CD4-positive, CD25-positive, alpha-beta regulatory T cell (primary cell): ENCODE data around the gene AGBL4. TPM values are rescaled to one million over a fixed set of nuclear protein-coding genes. Genes with fewer than 3 reads are reported as not detected.
A peak's percentile ranks its signal among the peaks of the same experiment; 100 is the strongest.

Experiments used
- ATAC-seq, 2 donors: fragments of 150-1000 bp; cut with Tn5 transposase; one replicate each; pipeline ENCODE4 v1.10.0; 2021; ENCODE audit warnings: low read depth in 2 of 2, moderate number of reproducible peaks in 2 of 2, moderate library complexity in 1 of 2
- DNase-seq, 3 donors: peaks; one replicate each; pipeline versions ENCODE4 v3.0.0 to v3.0.0-alpha.2; 2012 to 2022; ENCODE audit warnings: mixed read lengths in 1 of 3
- H3K27ac ChIP-seq: one replicate; pipeline ENCODE4 v1.7.0; 2013; ENCODE audit warnings: mild to moderate bottlenecking, low read length; ENCODE audit not compliant: insufficient read depth, poor library complexity, severe bottlenecking
- H3K27me3 ChIP-seq: one replicate; pipeline ENCODE4 v1.7.0; 2013; ENCODE audit warnings: low read length; ENCODE audit not compliant: control insufficient read depth, insufficient read depth
- H3K36me3 ChIP-seq: one replicate; pipeline ENCODE4 v1.7.0; 2013; ENCODE audit warnings: mild to moderate bottlenecking, low read length, moderate library complexity; ENCODE audit not compliant: control insufficient read depth, insufficient read depth
- H3K4me1 ChIP-seq: 2 replicates; pipeline ENCODE4 v1.7.0; 2013; ENCODE audit warnings: mild to moderate bottlenecking, low read length; ENCODE audit not compliant: insufficient read depth, control insufficient read depth, poor library complexity, severe bottlenecking
- H3K4me3 ChIP-seq: one replicate; pipeline ENCODE4 v1.7.0; 2013; ENCODE audit warnings: low read depth, mild to moderate bottlenecking, low read length, moderate library complexity
- H3K9me3 ChIP-seq, 2 experiments: 1 replicate in 1 of 2; 2 replicates in 1 of 2; pipeline ENCODE4 v1.7.0; 2013; ENCODE audit warnings: low read length in 2 of 2, mild to moderate bottlenecking in 1 of 2, moderate library complexity in 1 of 2; ENCODE audit not compliant: control insufficient read depth in 2 of 2
- H3K27ac Mint-ChIP-seq, 3 donors: one replicate each; pipeline ENCODE4 v1.8.0; 2020 to 2022; ENCODE audit warnings: mild to moderate bottlenecking in 3 of 3, mixed read lengths in 3 of 3, moderate library complexity in 2 of 3
- H3K27me3 Mint-ChIP-seq: one replicate; pipeline ENCODE4 v1.8.0; 2022; ENCODE audit warnings: mild to moderate bottlenecking, mixed read lengths
- H3K36me3 Mint-ChIP-seq: one replicate; pipeline ENCODE4 v1.8.0; 2020; ENCODE audit warnings: mixed read lengths
- H3K4me1 Mint-ChIP-seq, 4 donors: one replicate each; pipeline ENCODE4 v1.8.0; 2020 to 2022; ENCODE audit warnings: mixed read lengths in 4 of 4, mild to moderate bottlenecking in 1 of 4
- H3K4me3 Mint-ChIP-seq, 4 donors: one replicate each; pipeline ENCODE4 v1.8.0; 2020 to 2022; ENCODE audit warnings: mild to moderate bottlenecking in 4 of 4, mixed read lengths in 4 of 4, moderate library complexity in 3 of 4
- H3K9me3 Mint-ChIP-seq, 7 donors: one replicate each; pipeline ENCODE4 v1.8.0; 2020 to 2022; ENCODE audit warnings: mixed read lengths in 7 of 7, mild to moderate bottlenecking in 3 of 7, moderate library complexity in 2 of 7
- polyA plus RNA-seq, 4 donors: library from polyadenylated mRNA; unstranded; fragments of 300-500 nt; fragmentation: Illumina TruSeq; gene quantifications; one replicate each; pipeline ENCODE4 v1.2.3, GENCODE V29; 2021
- total RNA-seq: library from RNA; stranded (reverse); gene quantifications from one replicate; pipeline ENCODE4 v1.2.3, GENCODE V29; 2022

AGBL4 gene
- total and polyA plus RNA-seq, 5 donors from 2014 or later, result 0.47 TPM; not detected in 4

GRCh38 chr1:49204720-49205119 lies 819.0 kb downstream of the AGBL4 start:
- Mint-ChIP-seq H3K27ac (no peak overlapping the region), H3K9me3 (peaks cover 4 to 15% (median 7%) of the 10 kb centered on the region in 7 donors), H3K36me3 (no peaks in the 10 kb centered on the region), H3K4me3 (no peak overlapping the region), H3K4me1 (no peaks in the 10 kb centered on the region), H3K27me3 (no peaks in the 10 kb centered on the region)
- no peaks in the 10 kb centered on the region for H3K4me1 ChIP-seq
- no peak for DNase-seq
- H3K36me3 ChIP-seq, result no peaks in the 10 kb centered on the region
- H3K27me3 ChIP-seq, result no peaks in the 10 kb centered on the region
- H3K9me3 ChIP-seq, result no peaks in the 10 kb centered on the region
- H3K4me3 ChIP-seq, result no peak overlapping the region
- no peak for ATAC-seq
- H3K27ac ChIP-seq, result no peak overlapping the region

GRCh38 chr1:49200738-49201137 lies 823.0 kb downstream of the AGBL4 start:
- Mint-ChIP-seq H3K36me3 (no peaks in the 10 kb centered on the region), H3K9me3 (peaks cover 6 to 28% (median 11%) of the 10 kb centered on the region in 7 donors), H3K27ac (no peak overlapping the region), H3K4me1 (no peaks in the 10 kb centered on the region), H3K4me3 (no peak overlapping the region), H3K27me3 (no peaks in the 10 kb centered on the region)
- DNase-seq (no peak), ATAC-seq (no peak)
- Histone ChIP-seq H3K9me3 (no peaks in the 10 kb centered on the region), H3K27ac (no peak overlapping the region), H3K36me3 (no peaks in the 10 kb centered on the region), H3K4me3 (no peak overlapping the region), H3K4me1 (no peaks in the 10 kb centered on the region), H3K27me3 (no peaks in the 10 kb centered on the region)

GRCh38 chr1:49199564-49199963 lies 824.2 kb downstream of the AGBL4 start:
- DNase-seq (no peak), ATAC-seq (no peak)
- Histone ChIP-seq H3K36me3 (no peaks in the 10 kb centered on the region), H3K9me3 (no peaks in the 10 kb centered on the region), H3K4me1 (no peaks in the 10 kb centered on the region), H3K27me3 (no peaks in the 10 kb centered on the region), H3K27ac (no peak overlapping the region), H3K4me3 (no peak overlapping the region)
- peaks cover 4% of the 10 kb centered on the region for H3K27me3 Mint-ChIP-seq
- peaks cover 10 to 36% (median 15%) of the 10 kb centered on the region in 7 donors for H3K9me3 Mint-ChIP-seq
- H3K4me3 Mint-ChIP-seq, result no peak overlapping the region
- H3K27ac Mint-ChIP-seq, result peak overlapping the region in 1 of 3 donors; percentile 10
- no peaks in the 10 kb centered on the region for H3K36me3 Mint-ChIP-seq
- no peaks in the 10 kb centered on the region for H3K4me1 Mint-ChIP-seq

- Histone ChIP-seq H3K36me3 (no peaks in the 10 kb centered on the region), H3K4me1 (no peaks in the 10 kb centered on the region), H3K27ac (no peak overlapping the region), H3K9me3 (no peaks in the 10 kb centered on the region), H3K4me3 (no peak overlapping the region), H3K27me3 (no peaks in the 10 kb centered on the region)
- Mint-ChIP-seq H3K4me3 (no peak overlapping the region), H3K4me1 (no peaks in the 10 kb centered on the region), H3K36me3 (no peaks in the 10 kb centered on the region), H3K27ac (no peak overlapping the region), H3K9me3 (peaks cover 10 to 36% (median 14%) of the 10 kb centered on the region in 7 donors), H3K27me3 (peaks cover 4% of the 10 kb centered on the region)
- no peak for DNase-seq
- no peak for ATAC-seq
Measured at GRCh38 chr1:49197081-49197480, 826.7 kb downstream of the AGBL4 start.

GRCh38 chr1:49190138-49190537 lies 833.6 kb downstream of the AGBL4 start:
- Mint-ChIP-seq H3K4me1 (no peaks in the 10 kb centered on the region), H3K4me3 (no peak overlapping the region), H3K36me3 (no peaks in the 10 kb centered on the region), H3K27ac (no peak overlapping the region), H3K9me3 (peaks cover 3 to 21% (median 10%) of the 10 kb centered on the region in 7 donors), H3K27me3 (peaks cover 4% of the 10 kb centered on the region)
- Histone ChIP-seq H3K9me3 (no peaks in the 10 kb centered on the region), H3K36me3 (no peaks in the 10 kb centered on the region), H3K4me1 (no peaks in the 10 kb centered on the region), H3K27ac (no peak overlapping the region), H3K27me3 (no peaks in the 10 kb centered on the region), H3K4me3 (no peak overlapping the region)
- DNase-seq, result no peak
- no peak for ATAC-seq

GRCh38 chr1:49187056-49187455 lies 836.7 kb downstream of the AGBL4 start:
- H3K4me1 Mint-ChIP-seq, result no peaks in the 10 kb centered on the region
- ATAC-seq, result no peak
- no peaks in the 10 kb centered on the region for H3K27me3 ChIP-seq
- DNase-seq, result no peak
- H3K36me3 Mint-ChIP-seq, result no peaks in the 10 kb centered on the region
- H3K4me3 Mint-ChIP-seq, result no peak overlapping the region
- no peaks in the 10 kb centered on the region for H3K36me3 ChIP-seq
- no peak overlapping the region for H3K4me3 ChIP-seq
- no peak overlapping the region for H3K27ac ChIP-seq
- peaks cover 2 to 19% (median 6%) of the 10 kb centered on the region in 7 donors for H3K9me3 Mint-ChIP-seq
- H3K27ac Mint-ChIP-seq, result no peak overlapping the region
- no peaks in the 10 kb centered on the region for H3K4me1 ChIP-seq
- H3K9me3 ChIP-seq, result no peaks in the 10 kb centered on the region
- no peaks in the 10 kb centered on the region for H3K27me3 Mint-ChIP-seq

- no peaks in the 10 kb centered on the region for H3K27me3 ChIP-seq
- H3K27me3 Mint-ChIP-seq, result no peaks in the 10 kb centered on the region
- H3K9me3 Mint-ChIP-seq, result peaks cover 4 to 15% (median 6%) of the 10 kb centered on the region in 7 donors
- H3K4me3 Mint-ChIP-seq, result no peak overlapping the region
- H3K9me3 ChIP-seq, result no peaks in the 10 kb centered on the region
- no peaks in the 10 kb centered on the region for H3K4me1 Mint-ChIP-seq
- H3K36me3 Mint-ChIP-seq, result no peaks in the 10 kb centered on the region
- H3K4me1 ChIP-seq, result no peaks in the 10 kb centered on the region
- no peak overlapping the region for H3K27ac Mint-ChIP-seq
- H3K36me3 ChIP-seq, result no peaks in the 10 kb centered on the region
- no peak overlapping the region for H3K4me3 ChIP-seq
- H3K27ac ChIP-seq, result no peak overlapping the region
- no peak for DNase-seq
- no peak for ATAC-seq
Measured at GRCh38 chr1:49185450-49185980, 838.2 kb downstream of the AGBL4 start.

- DNase-seq (no peak), ATAC-seq (no peak)
- no peaks in the 10 kb centered on the region for H3K36me3 ChIP-seq
- no peak overlapping the region for H3K4me3 ChIP-seq
- H3K27ac ChIP-seq, result no peak overlapping the region
- H3K27me3 ChIP-seq, result no peaks in the 10 kb centered on the region
- H3K4me1 Mint-ChIP-seq, result no peaks in the 10 kb centered on the region
- no peak overlapping the region for H3K27ac Mint-ChIP-seq
- no peak overlapping the region for H3K4me3 Mint-ChIP-seq
- H3K9me3 Mint-ChIP-seq, result peaks cover 5 to 11% (median 7%) of the 10 kb centered on the region in 7 donors
- no peaks in the 10 kb centered on the region for H3K27me3 Mint-ChIP-seq
- H3K9me3 ChIP-seq, result no peaks in the 10 kb centered on the region
- no peaks in the 10 kb centered on the region for H3K36me3 Mint-ChIP-seq
- no peaks in the 10 kb centered on the region for H3K4me1 ChIP-seq
Measured at GRCh38 chr1:49183489-49183888, 840.3 kb downstream of the AGBL4 start.
